Naive thymus-derived CD8-positive, alpha-beta T cell (primary cell): ENCODE results near the gene TUBGCP6. TPM values are rescaled to one million over a fixed set of nuclear protein-coding genes. Genes with fewer than 3 reads are reported as not detected.

Experiments
- ATAC-seq, 2 donors: fragments of 150-1000 bp; cut with Tn5 transposase in 1 of 2; sonication (Bioruptor Pico), chemical (Tn5 transposase) in 1 of 2; 1 replicate in 1 of 2; 2 replicates in 1 of 2; pipeline ENCODE4 v1.10.0; 2021; ENCODE audit warnings: mild to moderate bottlenecking in 2 of 2, moderate library complexity in 2 of 2
- POLR2A ChIA-PET: fragments of 350-600 bp; sonication (Branson Sonifier 250); formaldehyde crosslinking; loops from one replicate; lab custom pipeline; 2021; ENCODE audit warnings: antibody characterized with exemption; lab: Charles Lee
- DNase-seq, 10 donors: peaks; one replicate each; pipeline versions ENCODE4 v3.0.0 to v3.0.0-alpha.2; 2020 to 2022
- H3K27ac Mint-ChIP-seq, 10 donors: one replicate each; pipeline ENCODE4 v1.8.0; 2020 to 2022; ENCODE audit warnings: mild to moderate bottlenecking in 10 of 10, mixed read lengths in 10 of 10, moderate library complexity in 4 of 10, inconsistent platforms in 1 of 10
- H3K27me3 Mint-ChIP-seq, 5 donors: one replicate each; pipeline ENCODE4 v1.8.0; 2021 to 2022; ENCODE audit warnings: mixed read lengths in 5 of 5
- H3K36me3 Mint-ChIP-seq, 3 donors: one replicate each; pipeline ENCODE4 v1.8.0; 2020 to 2022; ENCODE audit warnings: mixed read lengths in 3 of 3, mild to moderate bottlenecking in 2 of 3, inconsistent platforms in 1 of 3
- H3K4me1 Mint-ChIP-seq, 4 donors: one replicate each; pipeline ENCODE4 v1.8.0; 2021 to 2022; ENCODE audit warnings: mixed read lengths in 4 of 4
- H3K4me3 Mint-ChIP-seq, 10 donors: one replicate each; pipeline ENCODE4 v1.8.0; 2020 to 2022; ENCODE audit warnings: mild to moderate bottlenecking in 10 of 10, mixed read lengths in 10 of 10, moderate library complexity in 6 of 10, inconsistent platforms in 1 of 10
- H3K9me3 Mint-ChIP-seq, 9 donors: one replicate each; pipeline ENCODE4 v1.8.0; 2020 to 2022; ENCODE audit warnings: mixed read lengths in 9 of 9, mild to moderate bottlenecking in 3 of 9, inconsistent platforms in 1 of 9, moderate library complexity in 1 of 9
- polyA plus RNA-seq, 3 donors: library from polyadenylated mRNA; unstranded; fragments of 300-500 nt; fragmentation: Illumina TruSeq; gene quantifications; one replicate each; pipeline ENCODE4 v1.2.3, GENCODE V29; 2021
- total RNA-seq, 8 experiments: library from RNA in 2 of 8; stranded (reverse) in 2 of 8; gene quantifications; one replicate each; pipeline ENCODE4 v1.2.3 and lab custom pipeline; 2021 to 2026

TUBGCP6 gene
- total and polyA plus RNA-seq, 5 experiments from 2014 or later, result 9.3 to 156 (median 25.2) TPM

DNA sequence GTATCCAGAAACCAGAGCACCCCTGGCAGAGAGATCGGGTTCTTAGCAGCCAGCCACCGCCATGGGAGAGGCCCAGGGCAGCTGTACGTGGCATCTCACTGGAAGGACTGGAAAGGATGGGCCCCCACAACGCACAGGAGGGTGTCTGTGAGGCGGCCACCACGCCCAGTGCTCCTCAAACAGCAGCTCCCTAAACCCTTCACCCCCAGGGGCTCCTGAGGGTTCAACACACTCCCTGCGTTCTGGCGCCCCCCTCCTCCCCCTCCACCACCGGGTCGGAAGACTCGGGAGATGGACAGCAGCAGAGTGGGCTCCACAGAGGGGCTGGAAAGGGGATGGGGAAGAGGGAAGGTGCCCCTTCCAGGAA lies 15.6 kb upstream of the TUBGCP6 start:
- DNase-seq (no peak), ATAC-seq (no peak)
- H3K27ac Mint-ChIP-seq, result no peak overlapping the region
- H3K4me3 Mint-ChIP-seq, result peak overlapping the region in 1 of 10 donors; percentile 14
- POLR2A ChIA-PET, result interaction anchor here (1.0 kb wide), 1 partner anchor 16 kb away, joined by 3 read pairs; the partner anchor contains the start of gene TUBGCP6
- peaks cover 5 to 8% (median 6%) of the 10 kb centered on the region in 4 donors for H3K4me1 Mint-ChIP-seq
- H3K9me3 Mint-ChIP-seq, result no peaks in the 10 kb centered on the region
- peaks cover 5 to 39% (median 19%) of the 10 kb centered on the region in 5 donors for H3K27me3 Mint-ChIP-seq
- peaks cover 0 to 2% (median 0%) of the 10 kb centered on the region in 3 donors for H3K36me3 Mint-ChIP-seq

- DNase-seq (no peak), ATAC-seq (no peak)
- Mint-ChIP-seq H3K27me3 (peaks cover 5 to 33% (median 17%) of the 10 kb centered on the region in 5 donors), H3K4me3 (no peak overlapping the region), H3K36me3 (peaks cover 0 to 2% (median 0%) of the 10 kb centered on the region in 3 donors), H3K27ac (no peak overlapping the region), H3K4me1 (peaks cover 3 to 8% (median 6%) of the 10 kb centered on the region in 4 donors), H3K9me3 (no peaks in the 10 kb centered on the region)
- POLR2A ChIA-PET, result interaction anchor here (0.6 kb wide), 1 partner anchor 194 kb away, joined by 3 read pairs; no protein-coding TSS in a partner anchor
These were observed 14.5 kb upstream of the TUBGCP6 start for GRCh38 chr22:50259302-50259701.

GRCh38 chr22:50258361-50259292 lies 13.8 kb upstream of the TUBGCP6 start:
- Mint-ChIP-seq H3K4me3 (no peak overlapping the region), H3K27me3 (peaks cover 5 to 29% (median 16%) of the 10 kb centered on the region in 5 donors), H3K9me3 (no peaks in the 10 kb centered on the region), H3K27ac (peak overlapping the region in 1 of 10 donors; percentile 37), H3K36me3 (peaks cover 0 to 2% (median 0%) of the 10 kb centered on the region in 3 donors), H3K4me1 (peaks cover 3 to 8% (median 6%) of the 10 kb centered on the region in 4 donors)
- DNase-seq (no peak), ATAC-seq (no peak)
- POLR2A ChIA-PET, result no interaction called here

- Mint-ChIP-seq H3K27me3 (peaks cover 5 to 22% (median 13%) of the 10 kb centered on the region in 5 donors), H3K36me3 (peaks cover 0 to 2% (median 0%) of the 10 kb centered on the region in 3 donors), H3K27ac (no peak overlapping the region), H3K4me1 (peaks cover 3 to 8% (median 6%) of the 10 kb centered on the region in 4 donors), H3K9me3 (no peaks in the 10 kb centered on the region), H3K4me3 (no peak overlapping the region)
- ATAC-seq (no peak), DNase-seq (no peak)
- POLR2A ChIA-PET, result no interaction called here
These were observed 12.9 kb upstream of the TUBGCP6 start for GRCh38 chr22:50257451-50258360.

DNA sequence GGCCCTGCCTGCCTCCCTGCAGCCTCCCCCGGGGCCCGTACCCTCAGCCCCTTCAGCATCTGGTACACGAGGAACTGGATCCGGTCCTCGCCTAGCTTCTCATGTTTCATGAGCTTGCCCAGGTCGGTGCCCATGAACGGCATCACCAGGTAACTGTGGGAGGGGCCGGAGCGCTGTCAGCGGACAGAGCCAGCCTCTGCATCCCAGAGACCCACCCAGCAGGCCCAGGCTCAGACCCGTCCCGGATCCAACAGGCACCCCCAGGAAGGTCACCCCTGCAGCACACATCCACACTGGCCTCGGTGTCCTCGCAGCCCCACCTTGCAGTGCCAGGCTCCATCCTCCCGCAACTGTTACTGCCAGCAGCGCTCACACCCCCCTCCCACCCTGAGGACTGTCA lies 12.2 kb upstream of the TUBGCP6 start:
- Mint-ChIP-seq H3K27ac (no peak overlapping the region), H3K4me1 (peaks cover 0 to 3% (median 2%) of the 10 kb centered on the region in 4 donors), H3K27me3 (peaks cover under 1 to 16% (median 8%) of the 10 kb centered on the region in 5 donors), H3K4me3 (no peak overlapping the region), H3K9me3 (no peaks in the 10 kb centered on the region), H3K36me3 (peaks cover 0 to 2% (median 0%) of the 10 kb centered on the region in 3 donors)
- ATAC-seq (no peak), DNase-seq (no peak)
- POLR2A ChIA-PET, result no interaction called here

- DNase-seq (no peak), ATAC-seq (no peak)
- Mint-ChIP-seq H3K27ac (no peak overlapping the region), H3K27me3 (peaks cover 0 to 12% (median 6%) of the 10 kb centered on the region in 5 donors), H3K4me3 (no peak overlapping the region), H3K36me3 (peaks cover 0 to 2% (median 0%) of the 10 kb centered on the region in 3 donors), H3K4me1 (peaks cover 0 to 2% (median 0%) of the 10 kb centered on the region in 4 donors), H3K9me3 (no peaks in the 10 kb centered on the region)
- POLR2A ChIA-PET, result interaction anchor here (0.8 kb wide), 1 partner anchor 71 kb away, joined by 3 read pairs; no protein-coding TSS in a partner anchor
These were observed 11.5 kb upstream of the TUBGCP6 start for GRCh38 chr22:50256258-50256862.

- Mint-ChIP-seq H3K36me3 (peaks cover 0 to 2% (median 0%) of the 10 kb centered on the region in 3 donors), H3K4me1 (peaks cover 0 to 4% (median 1%) of the 10 kb centered on the region in 4 donors), H3K27me3 (peaks cover 0 to 12% (median 6%) of the 10 kb centered on the region in 5 donors), H3K4me3 (no peak overlapping the region), H3K27ac (no peak overlapping the region), H3K9me3 (no peaks in the 10 kb centered on the region)
- DNase-seq (no peak), ATAC-seq (no peak)
- POLR2A ChIA-PET, result interaction anchor here (0.8 kb wide), 1 partner anchor 72 kb away, joined by 3 read pairs; no protein-coding TSS in a partner anchor
These were observed 10.8 kb upstream of the TUBGCP6 start for GRCh38 chr22:50255607-50256006.

DNA sequence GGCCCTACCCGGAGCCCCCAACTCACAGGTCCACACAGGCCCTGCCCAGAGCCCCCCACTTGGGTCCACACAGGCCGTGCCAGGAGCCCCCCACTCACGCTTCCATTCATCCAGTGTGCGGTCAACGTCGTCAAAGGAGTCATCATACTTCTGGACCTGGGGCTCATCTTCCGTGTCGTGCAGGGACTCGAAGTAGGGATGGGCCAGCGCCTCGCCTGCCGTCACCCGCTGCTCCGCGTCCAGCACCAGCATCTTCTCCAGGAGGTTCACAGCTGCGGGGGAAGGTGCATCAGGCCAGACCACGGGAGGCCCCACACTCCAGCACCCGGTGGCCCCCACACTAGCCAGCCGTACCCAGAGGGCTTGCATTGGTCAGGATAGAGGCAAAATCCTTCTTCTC lies 10.3 kb upstream of the TUBGCP6 start:
- peaks cover 0 to 2% (median 0%) of the 10 kb centered on the region in 3 donors for H3K36me3 Mint-ChIP-seq
- POLR2A ChIA-PET, result no interaction called here

DNA sequence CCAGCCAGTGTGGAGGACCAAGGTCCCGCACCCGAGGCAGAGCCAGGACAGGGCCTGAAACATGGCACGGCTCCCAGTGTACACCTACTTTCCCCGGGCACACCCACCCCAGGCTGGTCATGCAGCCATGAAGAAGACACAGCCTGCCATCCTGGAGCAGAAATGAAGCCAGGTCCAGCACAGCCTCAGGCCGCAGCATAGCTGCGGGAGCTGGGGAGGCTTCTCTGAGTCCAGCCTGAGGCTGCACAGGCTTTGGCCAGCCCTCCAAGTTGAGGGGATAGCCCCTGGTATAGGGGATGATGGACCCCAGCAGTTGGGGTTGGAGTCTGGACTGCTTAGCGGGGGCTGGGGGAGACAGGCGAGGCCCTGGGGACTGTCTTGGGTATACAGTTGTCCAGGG lies 9.1 kb upstream of the TUBGCP6 start:
- POLR2A ChIA-PET, result no interaction called here
- peaks cover 0 to 13% (median 4%) of the 10 kb centered on the region in 4 donors for H3K4me1 Mint-ChIP-seq
- DNase-seq (no peak), ATAC-seq (no peak)
- peaks cover 0 to 4% (median 3%) of the 10 kb centered on the region in 5 donors for H3K27me3 Mint-ChIP-seq
- H3K9me3 Mint-ChIP-seq, result no peaks in the 10 kb centered on the region
- H3K4me3 Mint-ChIP-seq, result no peak overlapping the region
- peaks cover 0 to under 1% (median 0%) of the 10 kb centered on the region in 3 donors for H3K36me3 Mint-ChIP-seq
- H3K27ac Mint-ChIP-seq, result no peak overlapping the region

More for the DNA sequence above, 10.3 kb upstream of the TUBGCP6 start:
- Mint-ChIP-seq H3K9me3 (no peaks in the 10 kb centered on the region), H3K27ac (no peak overlapping the region), H3K27me3 (peaks cover 0 to 12% (median 4%) of the 10 kb centered on the region in 5 donors), H3K4me3 (no peak overlapping the region), H3K4me1 (peaks cover 0 to 8% (median 2%) of the 10 kb centered on the region in 4 donors)
- DNase-seq, result no peak
- ATAC-seq, result no peak

GRCh38 chr22:50253046-50253915 lies 8.5 kb upstream of the TUBGCP6 start:
- Mint-ChIP-seq H3K4me3 (no peak overlapping the region), H3K27ac (peak overlapping the region in 3 of 10 donors; percentile 25 to 49 (median 36)), H3K9me3 (no peaks in the 10 kb centered on the region), H3K27me3 (no peaks in the 10 kb centered on the region), H3K36me3 (no peaks in the 10 kb centered on the region), H3K4me1 (peaks cover 0 to 13% (median 4%) of the 10 kb centered on the region in 4 donors)
- POLR2A ChIA-PET, result interaction anchor here (1.2 to 3.2 kb wide), 5 partner anchors 13 to 368 kb away, joined by 3 to 23 read pairs (median 15); partner anchors contain the start of genes DENND6B and SCO2
- DNase-seq, result no peak
- ATAC-seq, result no peak
